Measurements from ENCODE around the gene RNF208. TPM values are rescaled to one million over a fixed set of nuclear protein-coding genes. Genes with fewer than 3 reads are reported as not detected.

RNF208 gene
- total RNA-seq, 4 donors from 2014 or later, result 2.3 to 26.5 (median 7.5) TPM; not detected in 1

DNA sequence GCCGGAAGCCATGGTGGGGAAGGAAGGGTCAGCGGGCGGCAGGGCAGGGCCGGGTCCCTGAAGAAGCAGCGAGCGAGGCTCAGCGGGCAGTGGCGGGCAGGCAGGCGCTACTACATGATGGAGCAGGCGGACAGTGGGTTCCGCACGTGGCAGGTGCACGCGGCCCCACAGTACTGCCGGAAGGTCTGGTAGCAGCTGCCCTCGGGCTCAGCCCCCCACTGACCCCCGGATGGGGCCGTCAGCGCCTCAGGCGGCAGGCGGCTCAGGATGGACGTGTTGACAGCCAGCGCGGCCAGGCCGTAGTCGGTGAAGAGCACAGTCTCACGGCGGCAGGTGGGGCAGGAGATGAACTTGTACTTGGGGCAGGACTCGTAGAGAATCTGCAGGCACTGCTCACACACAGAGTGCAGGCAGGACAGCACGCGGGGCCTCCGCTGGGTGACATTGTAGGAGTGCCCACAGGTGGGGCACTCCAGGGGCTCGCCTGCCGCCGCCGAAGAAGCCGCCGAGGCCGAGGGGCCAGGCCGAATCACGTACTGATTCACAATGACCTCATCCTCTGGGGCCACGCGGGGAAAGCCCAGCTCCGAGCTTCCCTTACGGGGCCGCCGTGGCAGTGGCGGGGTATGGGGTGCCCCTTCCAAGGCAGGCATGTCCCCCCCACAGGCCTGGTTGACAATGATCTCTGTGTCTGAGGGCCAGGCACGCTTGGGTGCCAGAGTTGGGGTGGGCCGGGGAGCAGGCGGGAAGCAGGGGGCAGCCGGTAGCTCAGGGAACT is 1.5 kb downstream of the RNF208 start:
- 93 to 94% methylated on average over 6 to 43 of the region's 52 CpGs for WGBS, 2 donors (ENCODE audit: low coverage in 1 of 2)
- intact Hi-C loops (cut with DNase I; ENCODE audit: low total_unique reads) (no loop called here), in situ Hi-C loops (cut with MboI; ENCODE audit: low pct_ligation_motif_present in 1 of 4, low pct_unique_long_range_greater_than_20kb in 1 of 4, low sequenced_read_pairs in 3 of 4) (loop anchor here in 2 of 4 donors (10.0 to 25.0 kb wide), 2 partner anchors 96 to 108 kb away; partner anchors contain the start of gene DPP7 (in 1 of the 2))
- DNase-seq, result no peak
- no peak overlapping the region for H3K27ac ChIP-seq
- no peaks in the 10 kb centered on the region for H3K36me3 ChIP-seq
- no peaks in the 10 kb centered on the region for H3K9me3 ChIP-seq
- TF ChIP-seq, protein P1, sequence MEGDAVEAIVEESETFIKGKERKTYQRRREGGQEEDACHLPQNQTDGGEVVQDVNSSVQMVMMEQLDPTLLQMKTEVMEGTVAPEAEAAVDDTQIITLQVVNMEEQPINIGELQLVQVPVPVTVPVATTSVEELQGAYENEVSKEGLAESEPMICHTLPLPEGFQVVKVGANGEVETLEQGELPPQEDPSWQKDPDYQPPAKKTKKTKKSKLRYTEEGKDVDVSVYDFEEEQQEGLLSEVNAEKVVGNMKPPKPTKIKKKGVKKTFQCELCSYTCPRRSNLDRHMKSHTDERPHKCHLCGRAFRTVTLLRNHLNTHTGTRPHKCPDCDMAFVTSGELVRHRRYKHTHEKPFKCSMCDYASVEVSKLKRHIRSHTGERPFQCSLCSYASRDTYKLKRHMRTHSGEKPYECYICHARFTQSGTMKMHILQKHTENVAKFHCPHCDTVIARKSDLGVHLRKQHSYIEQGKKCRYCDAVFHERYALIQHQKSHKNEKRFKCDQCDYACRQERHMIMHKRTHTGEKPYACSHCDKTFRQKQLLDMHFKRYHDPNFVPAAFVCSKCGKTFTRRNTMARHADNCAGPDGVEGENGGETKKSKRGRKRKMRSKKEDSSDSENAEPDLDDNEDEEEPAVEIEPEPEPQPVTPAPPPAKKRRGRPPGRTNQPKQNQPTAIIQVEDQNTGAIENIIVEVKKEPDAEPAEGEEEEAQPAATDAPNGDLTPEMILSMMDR (IDR thresholded peaks at IDR 0.05), result no peak
- TF ChIP-seq EP300 (IDR thresholded peaks at IDR 0.05; ENCODE audit: low read depth) (no peak), POLR2AphosphoS5 (IDR thresholded peaks at IDR 0.05) (no peak), POLR2A (IDR thresholded peaks at IDR 0.05) (no peak)
- H3K4me1 ChIP-seq, result peaks cover 13 to 47% (median 43%) of the 10 kb centered on the region in 4 donors
- no peak overlapping the region for H3K4me3 ChIP-seq
- no peaks in the 10 kb centered on the region for H3K27me3 ChIP-seq

DNA sequence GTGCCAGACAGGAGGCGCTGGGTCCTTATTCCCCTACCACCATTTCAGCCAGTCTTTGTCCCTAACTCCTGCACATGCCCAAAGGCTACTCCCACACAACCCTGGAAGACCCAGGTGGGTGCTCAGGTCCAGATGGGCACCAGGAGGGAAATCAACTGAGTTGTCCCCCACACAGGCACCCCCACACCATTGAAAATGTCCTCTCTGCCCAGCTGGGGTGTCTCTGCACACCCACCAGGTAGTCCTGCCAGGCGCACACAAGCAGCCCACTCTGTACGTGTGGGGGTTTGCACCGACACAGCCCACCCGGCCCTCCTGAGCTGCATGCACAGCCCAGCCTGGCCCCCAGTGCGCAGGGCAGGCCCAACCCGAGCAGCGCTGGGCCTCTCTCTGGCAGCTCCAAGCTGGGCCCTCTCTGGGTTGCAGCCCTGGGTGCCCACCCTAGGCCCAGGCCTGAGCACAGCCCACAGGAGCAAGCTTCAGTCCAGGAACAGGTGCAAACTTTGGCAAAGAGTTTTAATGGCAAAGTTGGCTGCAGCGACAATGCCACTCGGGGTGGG is 2.2 kb downstream of the RNF208 start:
- no peak for TF ChIP-seq POLR2AphosphoS5 (IDR thresholded peaks at IDR 0.05)
- no peak for TF ChIP-seq EP300 (IDR thresholded peaks at IDR 0.05; ENCODE audit: low read depth)
- TF ChIP-seq POLR2A (IDR thresholded peaks at IDR 0.05), result no peak
- Histone ChIP-seq H3K36me3 (no peaks in the 10 kb centered on the region), H3K27me3 (no peaks in the 10 kb centered on the region), H3K4me1 (peaks cover 13 to 47% (median 43%) of the 10 kb centered on the region in 4 donors), H3K27ac (no peak overlapping the region), H3K4me3 (no peak overlapping the region), H3K9me3 (no peaks in the 10 kb centered on the region)
- intact Hi-C loops (cut with DNase I; ENCODE audit: low total_unique reads) (no loop called here), in situ Hi-C loops (cut with MboI; ENCODE audit: low pct_ligation_motif_present in 1 of 4, low pct_unique_long_range_greater_than_20kb in 1 of 4, low sequenced_read_pairs in 3 of 4) (loop anchor here in 2 of 4 donors (10.0 to 25.0 kb wide), 2 partner anchors 95 to 108 kb away; partner anchors contain the start of gene DPP7 (in 1 of the 2))
- DNase-seq, result no peak
- 90% methylated on average over 10 of the region's 10 CpGs; no CpG with 5 or more reads in 1 of the 2 donors for WGBS, 2 donors (ENCODE audit: low coverage in 1 of 2)

GRCh38 chr9:137218754-137219271 is 3.2 kb downstream of the RNF208 start:
- WGBS, 2 donors (ENCODE audit: low coverage in 1 of 2), result 50% methylated on average over 4 of the region's 12 CpGs; no CpG with 5 or more reads in 1 of the 2 donors
- in situ Hi-C loops (cut with MboI; ENCODE audit: low pct_ligation_motif_present in 1 of 4, low pct_unique_long_range_greater_than_20kb in 1 of 4, low sequenced_read_pairs in 3 of 4), result loop anchor here in 1 of 4 donors (25.0 kb wide), 1 partner anchor 107 kb away; the partner anchor contains the start of gene DPP7
- DNase-seq, result peak; percentile 62
- peak overlapping the region in 3 of 4 donors; percentile 26 to 47 (median 31) for H3K4me3 ChIP-seq
- H3K27ac ChIP-seq, result peak overlapping the region; percentile 83 to 89 (median 85)
- no peaks in the 10 kb centered on the region for H3K27me3 ChIP-seq
- H3K4me1 ChIP-seq, result peaks cover 6 to 43% (median 38%) of the 10 kb centered on the region in 4 donors
- H3K9me3 ChIP-seq, result no peaks in the 10 kb centered on the region
- intact Hi-C loops (cut with DNase I; ENCODE audit: low total_unique reads), result no loop called here
- H3K36me3 ChIP-seq, result no peaks in the 10 kb centered on the region
- TF ChIP-seq POLR2A (IDR thresholded peaks at IDR 0.05) (peak; percentile 64), EP300 (IDR thresholded peaks at IDR 0.05; ENCODE audit: low read depth) (no peak), POLR2AphosphoS5 (IDR thresholded peaks at IDR 0.05) (peak; percentile 28 to 68 (median 41))
- TF ChIP-seq, protein P1 (IDR thresholded peaks at IDR 0.05), result no peak

GRCh38 chr9:137218212-137218753 is 3.8 kb downstream of the RNF208 start:
- 85% methylated on average over 17 of the region's 30 CpGs; no CpG with 5 or more reads in 1 of the 2 donors for WGBS, 2 donors (ENCODE audit: low coverage in 1 of 2)
- Histone ChIP-seq H3K27me3 (no peaks in the 10 kb centered on the region), H3K36me3 (no peaks in the 10 kb centered on the region), H3K27ac (peak overlapping the region; percentile 83 to 89 (median 85)), H3K9me3 (no peaks in the 10 kb centered on the region), H3K4me1 (peaks cover 5 to 41% (median 38%) of the 10 kb centered on the region in 4 donors), H3K4me3 (peak overlapping the region in 3 of 4 donors; percentile 26 to 47 (median 31))
- in situ Hi-C loops (cut with MboI; ENCODE audit: low pct_ligation_motif_present in 1 of 4, low pct_unique_long_range_greater_than_20kb in 1 of 4, low sequenced_read_pairs in 3 of 4) (loop anchor here in 1 of 4 donors (25.0 kb wide), 1 partner anchor 106 kb away; the partner anchor contains the start of gene DPP7), intact Hi-C loops (cut with DNase I; ENCODE audit: low total_unique reads) (no loop called here)
- DNase-seq, result no peak
- TF ChIP-seq POLR2A (IDR thresholded peaks at IDR 0.05) (no peak), POLR2AphosphoS5 (IDR thresholded peaks at IDR 0.05) (no peak), EP300 (IDR thresholded peaks at IDR 0.05; ENCODE audit: low read depth) (no peak)
- TF ChIP-seq, protein P1 (IDR thresholded peaks at IDR 0.05), result no peak
